Right ventricle myocardium inferior (tissue), 1 donor: ENCODE data around the gene COL4A1. TPM values are rescaled to one million over a fixed set of nuclear protein-coding genes. Genes with fewer than 3 reads are reported as not detected.

Source experiments
- ATAC-seq: fragments of 200-7000 bp; cut with Tn5 transposase; one replicate; pipeline ENCODE4 v1.9.1; 2020; ENCODE audit warnings: mild to moderate bottlenecking, moderate library complexity
- DNase-seq: peaks from one replicate; pipeline ENCODE4 v3.0.0; 2021; ENCODE audit errors: missing footprints
- intact Hi-C: fragments of 100-400 bp; cut with DNase I; formaldehyde crosslinking; loops from one replicate; pipeline ENCODE4 v1.11.0; 2022
- total RNA-seq: library from RNA; stranded (reverse); fragmentation: NEBNext Ultra II Directional; extraction: Animal tissue kit (Norgen Biotek cat#: 25700); gene quantifications from one replicate; pipeline ENCODE4 v1.2.1, GENCODE V29; 2021
- donor health status: DM: no; HTN: yes; CAD: no; lungs with severe emphysema.

Gene COL4A1
- total RNA-seq, 1 donor from 2014 or later = 128 TPM

- DNase-seq (no peak), ATAC-seq (no peak)
- intact Hi-C loops = loop anchor here (10.0 kb wide), 1 partner anchor 355 kb away; the partner anchor contains the start of gene RAB20
These were observed 96.9 kb downstream of the COL4A1 start for GRCh38 chr13:110209950-110210603.

- intact Hi-C loops = no loop called here
- DNase-seq (no peak), ATAC-seq (no peak)
These were observed 98.8 kb downstream of the COL4A1 start for GRCh38 chr13:110208116-110208515.

- no peak for DNase-seq
- intact Hi-C loops = no loop called here
- no peak for ATAC-seq
These were observed 100.0 kb downstream of the COL4A1 start for GRCh38 chr13:110206996-110207395.

- intact Hi-C loops = no loop called here
- no peak for ATAC-seq
- no peak for DNase-seq
These were observed 100.8 kb downstream of the COL4A1 start for GRCh38 chr13:110206185-110206584.

- DNase-seq (no peak), ATAC-seq (no peak)
- intact Hi-C loops = no loop called here
These were observed 105.8 kb downstream of the COL4A1 start for GRCh38 chr13:110201114-110201513.

- no peak for ATAC-seq
- intact Hi-C loops = no loop called here
- no peak for DNase-seq
These were observed 106.6 kb downstream of the COL4A1 start for GRCh38 chr13:110200276-110200870.

GRCh38 chr13:110199046-110199831, 107.7 kb downstream of the COL4A1 start:
- ATAC-seq = no peak
- intact Hi-C loops = no loop called here
- no peak for DNase-seq

- intact Hi-C loops = no loop called here
- no peak for ATAC-seq
- DNase-seq = no peak
These were observed 109.5 kb downstream of the COL4A1 start for GRCh38 chr13:110197471-110197870.

- DNase-seq = no peak
- intact Hi-C loops = no loop called here
- no peak for ATAC-seq
These were observed 109.9 kb downstream of the COL4A1 start for GRCh38 chr13:110197026-110197425.

- ATAC-seq (no peak), DNase-seq (no peak)
- intact Hi-C loops = no loop called here
These were observed 111.1 kb downstream of the COL4A1 start for GRCh38 chr13:110195547-110196485.

GRCh38 chr13:110194451-110194850, 112.5 kb downstream of the COL4A1 start:
- intact Hi-C loops = no loop called here
- ATAC-seq = no peak
- no peak for DNase-seq

- no peak for ATAC-seq
- intact Hi-C loops = no loop called here
- DNase-seq = no peak
These were observed 113.5 kb downstream of the COL4A1 start for GRCh38 chr13:110193491-110193890.

GRCh38 chr13:110192472-110192871, 114.5 kb downstream of the COL4A1 start:
- ATAC-seq (no peak), DNase-seq (no peak)
- intact Hi-C loops = no loop called here

- intact Hi-C loops = no loop called here
- peak; percentile 89 for ATAC-seq
- DNase-seq = no peak
These were observed 119.3 kb downstream of the COL4A1 start for GRCh38 chr13:110187641-110188161.

- intact Hi-C loops = no loop called here
- no peak for ATAC-seq
- DNase-seq = no peak
These were observed 120.6 kb downstream of the COL4A1 start for GRCh38 chr13:110186231-110186855.

- intact Hi-C loops = no loop called here
- DNase-seq (no peak), ATAC-seq (no peak)
These were observed 121.3 kb downstream of the COL4A1 start for GRCh38 chr13:110185696-110186095.

- intact Hi-C loops = no loop called here
- ATAC-seq (no peak), DNase-seq (no peak)
These were observed 123.0 kb downstream of the COL4A1 start for GRCh38 chr13:110183910-110184309.

- DNase-seq = no peak
- intact Hi-C loops = no loop called here
- ATAC-seq = no peak
These were observed 124.5 kb downstream of the COL4A1 start for GRCh38 chr13:110182461-110182860.
